Effector memory CD8-positive, alpha-beta T cell (primary cell): ENCODE data around the gene ESCO1.
A peak's percentile ranks its signal among the peaks of the same experiment; 100 is the strongest.
"Not testable (repeated sequence)": the region's sequence is repeated elsewhere in the genome, so short reads cannot be mapped to it uniquely, and the experiment has no call there.

ENCODE experiments used
- ATAC-seq: fragments of 150-1000 bp; cut with Tn5 transposase; replicated peaks from 2 replicates; pipeline ENCODE4 v1.10.0; 2021; ENCODE audit warnings: mild to moderate bottlenecking, moderate library complexity
- DNase-seq, 3 experiments: peaks; one replicate each; pipeline ENCODE4 v3.0.0; 2021
- H3K27ac Mint-ChIP-seq, 2 donors: one replicate each; pipeline ENCODE4 v1.8.0; 2022; ENCODE audit warnings: mild to moderate bottlenecking in 2 of 2, mixed read lengths in 2 of 2, moderate library complexity in 2 of 2
- H3K27me3 Mint-ChIP-seq, 2 donors: one replicate each; pipeline ENCODE4 v1.8.0; 2022; ENCODE audit warnings: mixed read lengths in 2 of 2
- H3K36me3 Mint-ChIP-seq: one replicate; pipeline ENCODE4 v1.8.0; 2022; ENCODE audit warnings: mild to moderate bottlenecking, moderate library complexity, mixed read lengths; ENCODE audit not compliant: insufficient read depth
- H3K4me1 Mint-ChIP-seq, 2 donors: one replicate each; pipeline ENCODE4 v1.8.0; 2022; ENCODE audit warnings: low read depth in 2 of 2, mixed read lengths in 2 of 2
- H3K4me3 Mint-ChIP-seq, 2 donors: one replicate each; pipeline ENCODE4 v1.8.0; 2022; ENCODE audit warnings: mild to moderate bottlenecking in 2 of 2, mixed read lengths in 2 of 2, moderate library complexity in 2 of 2
- H3K9me3 Mint-ChIP-seq, 2 donors: one replicate each; pipeline ENCODE4 v1.8.0; 2022; ENCODE audit warnings: mixed read lengths in 2 of 2
- total RNA-seq, 9 experiments: gene quantifications; one replicate each; lab custom pipeline; 2026; lab: John Stamatoyannopoulos, UW

ESCO1 gene, protein sequence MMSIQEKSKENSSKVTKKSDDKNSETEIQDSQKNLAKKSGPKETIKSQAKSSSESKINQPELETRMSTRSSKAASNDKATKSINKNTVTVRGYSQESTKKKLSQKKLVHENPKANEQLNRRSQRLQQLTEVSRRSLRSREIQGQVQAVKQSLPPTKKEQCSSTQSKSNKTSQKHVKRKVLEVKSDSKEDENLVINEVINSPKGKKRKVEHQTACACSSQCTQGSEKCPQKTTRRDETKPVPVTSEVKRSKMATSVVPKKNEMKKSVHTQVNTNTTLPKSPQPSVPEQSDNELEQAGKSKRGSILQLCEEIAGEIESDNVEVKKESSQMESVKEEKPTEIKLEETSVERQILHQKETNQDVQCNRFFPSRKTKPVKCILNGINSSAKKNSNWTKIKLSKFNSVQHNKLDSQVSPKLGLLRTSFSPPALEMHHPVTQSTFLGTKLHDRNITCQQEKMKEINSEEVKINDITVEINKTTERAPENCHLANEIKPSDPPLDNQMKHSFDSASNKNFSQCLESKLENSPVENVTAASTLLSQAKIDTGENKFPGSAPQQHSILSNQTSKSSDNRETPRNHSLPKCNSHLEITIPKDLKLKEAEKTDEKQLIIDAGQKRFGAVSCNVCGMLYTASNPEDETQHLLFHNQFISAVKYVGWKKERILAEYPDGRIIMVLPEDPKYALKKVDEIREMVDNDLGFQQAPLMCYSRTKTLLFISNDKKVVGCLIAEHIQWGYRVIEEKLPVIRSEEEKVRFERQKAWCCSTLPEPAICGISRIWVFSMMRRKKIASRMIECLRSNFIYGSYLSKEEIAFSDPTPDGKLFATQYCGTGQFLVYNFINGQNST
- 58.4 to 97.1 (median 77.8) reads per million in 9 experiments for total RNA-seq

DNA sequence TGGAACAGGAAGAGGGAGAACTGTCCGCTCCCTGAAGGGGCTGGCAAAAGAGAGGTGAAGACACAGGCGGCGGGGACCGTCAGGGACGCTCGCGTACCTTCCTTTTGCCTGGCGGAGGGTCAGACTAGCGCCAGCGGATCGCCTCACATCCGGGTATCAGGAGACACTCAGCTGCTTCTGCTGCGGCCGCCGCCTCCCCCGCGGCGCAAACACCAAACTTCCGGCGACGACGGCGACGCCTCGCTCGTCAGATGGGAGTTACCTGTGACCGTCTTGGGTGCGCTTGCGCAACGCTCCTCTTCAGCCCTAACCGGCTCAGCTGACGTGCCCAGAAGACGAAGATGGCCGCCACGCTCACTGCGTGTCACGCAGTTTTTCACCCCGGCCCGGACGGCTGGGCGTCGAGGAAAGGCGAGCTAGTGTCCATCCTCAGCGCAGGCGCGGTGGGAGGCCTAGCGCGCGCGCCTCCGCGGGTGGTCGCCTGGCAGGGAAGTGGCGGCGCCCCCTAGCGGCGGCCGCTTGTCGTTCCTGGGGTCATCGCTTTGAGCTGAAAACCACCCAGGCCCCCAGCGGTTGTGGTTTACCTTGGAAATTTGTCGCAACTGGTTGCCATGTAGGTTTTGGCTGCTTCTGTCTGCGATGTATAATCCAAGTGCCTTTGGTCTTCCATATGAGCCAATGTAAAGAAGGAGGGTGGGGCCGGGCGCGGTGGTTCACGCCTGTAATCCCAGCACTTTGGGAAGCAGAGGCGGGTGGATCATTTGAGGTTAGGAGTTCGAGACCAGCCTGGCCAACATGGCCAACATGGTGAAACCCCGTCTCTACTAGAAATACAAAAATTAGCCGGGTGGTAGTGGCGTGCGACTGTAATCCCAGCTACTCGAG is at the start of gene ESCO1:
TSS of gene ESCO1 (minus strand) at position 179 of the 885 bp plus-strand sequence. CDS start 25,861 bp downstream, outside the sequence.
- H3K4me3 Mint-ChIP-seq = peak within 1 kb of the TSS; percentile 90 to 99
- H3K27me3 Mint-ChIP-seq = no peaks in the 10 kb centered on the region
- H3K36me3 Mint-ChIP-seq = peaks cover 37% of the 10 kb centered on the region
- no peaks in the 10 kb centered on the region for H3K9me3 Mint-ChIP-seq
- peaks cover 18 to 34% of the 10 kb centered on the region in 2 donors for H3K4me1 Mint-ChIP-seq
- H3K27ac Mint-ChIP-seq = peak within 1 kb of the TSS; percentile 98 to 99
- peak; percentile 91 to 93 (median 92) for DNase-seq
- peak; percentile 84 for ATAC-seq

DNA sequence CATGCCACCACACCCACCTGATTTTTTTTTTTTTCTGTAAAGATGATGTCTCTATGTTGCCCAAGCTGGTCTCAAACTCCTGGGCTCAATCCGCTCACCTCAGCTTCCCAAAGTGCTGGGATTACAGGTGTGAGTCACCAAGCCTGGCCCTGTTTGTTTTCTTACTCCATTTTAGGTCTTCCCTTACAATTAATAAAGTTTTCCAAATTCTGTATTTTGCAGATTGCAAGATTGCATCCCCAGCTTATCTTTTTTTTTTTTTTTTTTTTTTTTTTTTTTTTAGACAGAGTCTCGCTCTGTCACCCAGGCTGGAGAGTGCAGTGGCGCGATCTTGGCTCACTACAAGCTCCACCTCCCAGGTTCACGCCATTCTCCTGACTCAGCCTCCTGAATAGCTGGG is 39.9 kb upstream of the ESCO1 start:
- not testable (repeated sequence) for H3K27ac Mint-ChIP-seq, DNase-seq, H3K27me3 Mint-ChIP-seq, H3K36me3 Mint-ChIP-seq, H3K9me3 Mint-ChIP-seq, H3K4me3 Mint-ChIP-seq, H3K4me1 Mint-ChIP-seq, ATAC-seq

DNA sequence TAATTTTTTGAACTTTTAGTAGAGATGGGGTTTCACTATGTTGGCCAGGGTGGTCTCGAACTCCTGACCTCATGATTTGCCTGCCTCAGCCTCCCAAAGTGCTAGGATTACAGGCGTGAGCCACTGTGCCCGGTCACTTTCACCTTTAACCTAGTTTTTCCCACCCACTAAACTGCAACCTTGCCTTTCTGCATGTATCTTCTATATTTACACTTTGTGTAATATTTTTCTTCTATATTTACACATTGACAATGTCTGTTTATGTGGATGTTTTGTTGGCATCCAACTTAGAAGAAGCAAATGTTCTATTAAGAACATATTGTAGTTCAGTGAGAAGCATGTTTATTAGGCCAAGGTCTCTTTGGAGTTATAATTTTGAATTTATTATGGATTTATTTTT is 38.3 kb upstream of the ESCO1 start:
- Mint-ChIP-seq H3K27ac (peak overlapping the region in 1 of 2 donors; percentile 56), H3K4me3 (no peak overlapping the region), H3K9me3 (no peaks in the 10 kb centered on the region), H3K4me1 (no peaks in the 10 kb centered on the region), H3K36me3 (peaks cover 11% of the 10 kb centered on the region), H3K27me3 (no peaks in the 10 kb centered on the region)
- DNase-seq (no peak), ATAC-seq (no peak)

DNA sequence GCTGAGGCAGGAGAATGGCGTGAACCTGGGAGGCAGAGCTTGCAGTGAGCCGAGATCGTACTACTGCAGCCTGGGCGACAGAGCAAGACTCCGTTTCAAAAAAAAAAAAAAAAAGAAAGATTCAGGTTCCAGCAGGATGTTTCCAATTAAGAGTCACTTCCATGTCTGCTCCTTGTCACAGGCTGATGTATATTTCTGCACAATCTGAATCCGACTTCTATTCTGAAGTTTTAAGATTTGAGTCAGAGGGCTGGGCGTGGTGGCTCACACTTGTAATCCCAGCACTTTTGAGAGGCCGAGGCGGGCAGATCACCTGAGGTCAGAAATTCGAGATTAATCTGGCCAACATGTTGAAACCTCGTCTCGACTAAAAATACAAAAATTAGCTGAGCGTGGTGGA is 36.3 kb upstream of the ESCO1 start:
- no peaks in the 10 kb centered on the region for H3K9me3 Mint-ChIP-seq
- no peak overlapping the region for H3K27ac Mint-ChIP-seq
- H3K27me3 Mint-ChIP-seq = no peaks in the 10 kb centered on the region
- no peak for DNase-seq
- H3K4me1 Mint-ChIP-seq = no peaks in the 10 kb centered on the region
- no peak overlapping the region for H3K4me3 Mint-ChIP-seq
- H3K36me3 Mint-ChIP-seq = peaks cover 21% of the 10 kb centered on the region
- ATAC-seq = no peak

DNA sequence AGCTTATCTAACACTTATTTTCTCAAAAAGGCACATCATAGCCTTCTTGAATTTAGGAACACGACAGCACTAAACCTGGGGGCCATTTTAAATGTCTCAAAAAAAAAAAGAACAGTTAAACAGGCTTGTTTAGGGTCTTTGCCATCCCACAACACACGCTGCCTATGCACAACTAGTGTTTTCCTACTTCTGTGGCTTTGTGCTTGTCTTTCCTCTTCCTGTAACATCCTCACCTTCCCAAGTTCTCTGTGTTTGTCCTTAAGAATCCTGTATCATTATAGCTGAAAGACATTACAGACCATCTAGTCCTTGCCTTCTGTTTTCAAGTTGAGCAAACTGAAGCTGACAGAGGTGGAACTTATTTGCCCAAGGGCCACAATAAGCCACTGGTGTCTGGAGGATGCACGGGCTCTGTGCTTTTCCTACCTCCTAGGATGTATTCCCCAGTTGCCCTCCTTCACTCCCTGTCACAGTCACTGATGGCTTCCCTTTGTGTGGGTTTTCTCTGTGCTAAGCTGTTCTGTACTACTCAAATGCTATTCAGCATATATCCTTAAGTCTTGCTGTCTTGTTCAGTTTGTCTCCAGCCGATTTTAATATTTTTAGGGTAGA is 34.2 kb upstream of the ESCO1 start:
- H3K27me3 Mint-ChIP-seq = no peaks in the 10 kb centered on the region
- ATAC-seq = no peak
- H3K9me3 Mint-ChIP-seq = no peaks in the 10 kb centered on the region
- DNase-seq = no peak
- H3K36me3 Mint-ChIP-seq = peaks cover 41% of the 10 kb centered on the region
- H3K4me1 Mint-ChIP-seq = no peaks in the 10 kb centered on the region
- no peak overlapping the region for H3K4me3 Mint-ChIP-seq
- H3K27ac Mint-ChIP-seq = peak overlapping the region in 1 of 2 donors; percentile 55

DNA sequence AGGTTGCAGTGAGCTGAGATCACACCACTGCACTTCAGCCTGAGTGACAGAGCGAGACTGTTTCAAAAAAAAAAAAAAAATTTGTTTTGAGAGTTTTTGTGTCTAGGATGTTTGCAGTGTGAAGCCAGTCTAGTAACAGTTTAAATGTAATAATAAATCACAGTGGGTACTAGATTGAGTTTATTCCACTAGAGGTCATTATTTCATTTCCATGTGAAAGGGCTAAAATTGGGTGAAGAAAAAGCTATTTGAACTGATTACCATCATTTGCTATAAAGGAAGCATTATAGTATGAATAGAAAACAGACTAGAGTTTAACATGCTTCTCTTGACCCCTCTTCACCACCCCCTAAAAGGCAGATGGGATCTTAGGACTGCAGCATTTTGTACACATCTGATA is 31.9 kb upstream of the ESCO1 start:
- peaks cover 5 to 18% of the 10 kb centered on the region in 2 donors for H3K4me1 Mint-ChIP-seq
- no peaks in the 10 kb centered on the region for H3K27me3 Mint-ChIP-seq
- H3K4me3 Mint-ChIP-seq = no peak overlapping the region
- H3K36me3 Mint-ChIP-seq = peaks cover 61% of the 10 kb centered on the region
- no peaks in the 10 kb centered on the region for H3K9me3 Mint-ChIP-seq
- no peak for DNase-seq
- H3K27ac Mint-ChIP-seq = peak overlapping the region in 1 of 2 donors; percentile 57
- ATAC-seq = no peak

DNA sequence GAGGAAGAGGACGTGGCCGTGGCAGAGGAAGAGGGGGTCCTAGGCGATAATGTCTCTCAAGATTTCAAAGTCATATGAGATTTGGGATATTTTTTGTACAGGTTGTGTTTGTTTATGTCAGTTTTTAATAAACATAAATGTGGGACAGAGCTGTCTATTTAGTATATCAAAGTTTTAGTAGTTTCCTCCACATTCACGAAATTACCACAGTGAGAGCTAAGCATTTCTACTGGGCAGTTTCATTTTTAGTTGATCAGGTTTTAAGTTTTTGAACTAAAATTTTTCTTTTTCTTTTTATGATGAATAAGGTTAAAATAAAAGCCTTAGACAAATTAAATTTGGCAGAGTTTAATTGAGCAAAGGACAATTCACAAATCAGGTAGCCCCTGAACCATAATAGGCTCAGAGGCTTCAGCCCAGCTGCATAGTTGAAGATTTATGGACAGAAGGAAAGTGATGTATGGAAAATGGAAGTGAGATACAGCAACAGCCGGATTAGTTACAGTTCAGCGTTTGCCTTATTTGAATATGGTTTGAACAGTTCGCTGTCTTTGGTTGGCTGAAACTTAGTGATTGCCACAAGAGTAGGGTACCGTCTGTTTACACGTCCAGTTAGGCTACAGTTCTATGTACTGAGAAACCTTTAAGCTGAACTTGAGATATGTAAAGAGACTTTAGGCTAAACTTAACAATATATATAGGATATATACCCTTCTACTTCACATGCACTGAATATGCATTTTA is 28.8 kb upstream of the ESCO1 start:
- Mint-ChIP-seq H3K36me3 (peaks cover 83% of the 10 kb centered on the region), H3K4me3 (peak overlapping the region in 1 of 2 donors; percentile 11), H3K27ac (peak overlapping the region; percentile 46 to 59), H3K27me3 (no peaks in the 10 kb centered on the region), H3K9me3 (no peaks in the 10 kb centered on the region), H3K4me1 (peaks cover 6 to 18% of the 10 kb centered on the region in 2 donors)
- no peak for DNase-seq
- no peak for ATAC-seq

DNA sequence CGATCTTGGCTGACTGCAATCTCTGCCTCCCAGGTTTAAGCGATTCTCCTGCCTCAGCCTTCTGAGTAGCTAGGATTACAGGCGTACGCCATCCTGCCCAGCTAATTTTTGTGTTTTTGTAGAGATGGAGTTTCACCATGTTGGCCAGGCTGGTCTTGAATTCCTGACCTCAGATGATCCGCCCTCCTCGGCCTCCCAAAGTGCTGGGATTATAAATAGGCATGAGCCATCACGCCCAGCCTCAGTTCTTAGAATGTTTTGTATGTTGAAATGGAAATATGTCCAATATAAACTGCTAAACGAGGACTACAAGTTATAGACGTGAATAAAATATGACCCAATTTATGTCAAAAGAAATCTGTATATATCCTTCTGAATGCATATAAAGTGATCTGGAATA is 21.1 kb upstream of the ESCO1 start:
- not testable (repeated sequence) for H3K27me3 Mint-ChIP-seq, H3K9me3 Mint-ChIP-seq, ATAC-seq, H3K4me3 Mint-ChIP-seq, H3K27ac Mint-ChIP-seq, DNase-seq
- Mint-ChIP-seq H3K36me3 (peaks cover 63% of the 10 kb centered on the region), H3K4me1 (peaks cover 7 to 17% of the 10 kb centered on the region in 2 donors)

DNA sequence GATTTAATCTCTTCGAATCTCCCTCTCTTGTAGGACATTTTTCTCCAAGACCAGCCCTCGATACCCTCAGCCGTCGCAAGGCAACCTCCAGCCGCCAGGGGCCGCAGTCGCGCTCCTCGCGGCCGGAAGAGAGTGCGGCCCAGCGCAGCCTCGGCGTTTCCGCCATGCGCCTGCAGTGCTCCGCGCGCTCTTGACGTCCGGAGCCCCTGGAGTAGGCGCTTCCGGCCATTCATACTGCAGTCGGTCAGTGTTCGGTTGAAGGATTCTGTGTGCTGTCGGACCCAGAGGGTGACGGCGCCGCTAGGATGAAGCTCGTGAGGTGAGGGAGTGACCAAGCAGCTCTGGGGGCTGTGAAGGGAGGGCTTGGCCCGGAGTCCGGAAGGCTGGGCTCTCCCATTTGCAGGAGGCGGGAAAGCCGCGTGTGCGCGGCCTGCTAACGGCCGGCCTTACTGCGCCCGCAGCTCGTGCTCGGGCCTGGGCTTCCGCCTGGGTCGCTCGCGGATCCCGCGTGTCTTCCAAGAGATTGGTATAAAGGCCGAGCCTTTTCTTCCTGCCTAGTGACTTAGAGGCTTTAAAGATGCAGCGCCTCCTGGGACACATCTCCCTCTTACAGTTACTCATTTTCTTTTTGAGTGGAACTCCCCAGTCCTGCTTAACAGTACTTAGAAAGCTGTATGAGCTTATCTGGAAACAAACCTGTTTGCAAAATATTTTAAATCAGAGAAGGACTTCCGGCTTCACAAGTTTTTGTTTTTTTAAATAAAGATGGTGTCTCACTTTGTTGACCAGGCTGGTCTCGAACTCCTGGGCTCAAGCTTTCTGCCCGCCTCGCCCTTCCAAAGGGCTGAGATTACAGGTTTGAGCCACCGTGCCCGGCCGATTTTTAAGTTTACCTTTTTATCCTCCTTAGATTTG is 11.9 kb upstream of the ESCO1 start, which contains the start of gene SNRPD1:
TSS of gene SNRPD1 (plus strand) at position 190 of the 915 bp plus-strand sequence. CDS start at position 306, 116 bp downstream.
- peak within 1 kb of the TSS; percentile 91 to 95 for H3K27ac Mint-ChIP-seq
- ATAC-seq (peak; percentile 99), DNase-seq (peak; percentile 81 to 89 (median 88))
- peaks cover 14 to 22% of the 10 kb centered on the region in 2 donors for H3K4me1 Mint-ChIP-seq
- no peaks in the 10 kb centered on the region for H3K9me3 Mint-ChIP-seq
- H3K36me3 Mint-ChIP-seq = peaks cover 27% of the 10 kb centered on the region
- no peaks in the 10 kb centered on the region for H3K27me3 Mint-ChIP-seq
- peak within 1 kb of the TSS; percentile 88 to 96 for H3K4me3 Mint-ChIP-seq

DNA sequence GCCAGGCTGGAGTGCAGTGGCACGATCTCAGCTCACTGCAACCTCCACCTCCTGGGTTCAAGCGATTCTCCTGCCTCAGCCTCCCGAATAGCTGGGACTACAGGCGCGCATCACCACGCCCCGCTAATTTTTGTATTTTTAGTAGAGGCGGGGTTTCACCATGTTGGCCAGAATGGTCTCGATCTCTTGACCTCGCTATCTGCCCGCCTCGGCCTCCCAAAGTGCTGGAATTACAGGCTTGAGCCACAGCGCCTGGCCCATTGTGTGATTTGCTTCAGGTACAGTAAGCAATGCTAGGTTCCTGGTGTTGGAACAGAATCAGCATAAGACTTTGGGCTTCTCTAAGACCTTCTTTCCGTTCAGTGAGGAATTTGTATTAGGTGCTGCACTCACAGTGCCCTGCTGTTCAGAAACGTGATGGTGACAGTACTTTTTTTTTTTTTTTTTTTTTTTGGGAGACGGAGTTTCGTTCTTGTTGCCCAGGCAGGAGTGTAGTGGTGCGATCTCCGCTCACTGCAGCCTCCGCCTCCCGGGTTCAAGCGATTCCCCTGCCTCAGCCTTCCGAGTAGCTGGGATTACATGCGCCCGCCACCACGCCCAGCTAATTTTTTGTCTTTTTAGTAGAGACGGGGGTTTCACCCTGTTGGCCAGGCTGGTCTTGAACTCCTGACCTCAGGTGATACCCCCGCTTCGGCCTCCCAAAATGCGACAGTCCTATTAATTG is 11.1 kb upstream of the ESCO1 start:
- H3K27me3 Mint-ChIP-seq, H3K9me3 Mint-ChIP-seq, ATAC-seq, DNase-seq: not testable (repeated sequence)
- Mint-ChIP-seq H3K27ac (peak overlapping the region; percentile 91 to 95), H3K36me3 (peaks cover 21% of the 10 kb centered on the region), H3K4me1 (peaks cover 14 to 17% of the 10 kb centered on the region in 2 donors), H3K4me3 (peak overlapping the region; percentile 88 to 96)

DNA sequence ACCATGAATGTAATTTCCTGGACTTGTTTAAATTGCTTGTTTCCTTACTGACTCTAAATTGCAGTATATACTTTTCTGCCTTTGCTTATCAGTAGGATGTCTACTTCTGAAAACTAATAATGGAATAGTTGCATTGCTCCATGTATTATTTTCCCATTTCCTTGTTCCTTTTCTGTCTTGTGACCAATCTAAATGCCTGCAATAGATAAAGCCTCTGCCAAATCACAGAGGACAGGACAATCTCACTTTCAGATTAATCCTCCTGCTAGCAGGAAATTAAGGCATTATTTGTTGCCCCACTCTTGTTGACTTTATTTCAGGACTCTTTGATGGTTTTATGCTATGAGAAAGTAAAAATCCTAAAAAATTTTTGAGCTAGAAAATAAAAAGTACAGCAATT is 4.7 kb upstream of the ESCO1 start:
- Mint-ChIP-seq H3K36me3 (peaks cover 20% of the 10 kb centered on the region), H3K9me3 (no peaks in the 10 kb centered on the region), H3K4me1 (peaks cover 8 to 12% of the 10 kb centered on the region in 2 donors), H3K27ac (peak overlapping the region; percentile 23 to 82), H3K27me3 (no peaks in the 10 kb centered on the region), H3K4me3 (no peak overlapping the region)
- DNase-seq = no peak
- no peak for ATAC-seq
